Keratinocyte (primary cell): ENCODE data around the gene SPATA16.

Experiments used
- CTCF ChIP-seq, 3 experiments: IDR thresholded peaks in 1 of 3; conservative IDR thresholded peaks in 1 of 3; optimal IDR thresholded peaks in 1 of 3; 2 replicates in 2 of 3; 3 replicates in 1 of 3; pipeline versions ENCODE3 to v1.5.1; 2011; ENCODE audit warnings: low read length in 3 of 3, mild to moderate bottlenecking in 3 of 3, moderate library complexity in 2 of 3, control low read depth in 1 of 3, inconsistent platforms in 1 of 3; ENCODE audit not compliant: insufficient read depth in 2 of 3; ENCODE audit errors: extremely low read depth in 1 of 3
- EZH2 ChIP-seq: IDR thresholded peaks from one replicate; pipeline ENCODE4 v1.6.1; 2012; ENCODE audit warnings: inconsistent platforms, mild to moderate bottlenecking, low read length, moderate library complexity

DNA sequence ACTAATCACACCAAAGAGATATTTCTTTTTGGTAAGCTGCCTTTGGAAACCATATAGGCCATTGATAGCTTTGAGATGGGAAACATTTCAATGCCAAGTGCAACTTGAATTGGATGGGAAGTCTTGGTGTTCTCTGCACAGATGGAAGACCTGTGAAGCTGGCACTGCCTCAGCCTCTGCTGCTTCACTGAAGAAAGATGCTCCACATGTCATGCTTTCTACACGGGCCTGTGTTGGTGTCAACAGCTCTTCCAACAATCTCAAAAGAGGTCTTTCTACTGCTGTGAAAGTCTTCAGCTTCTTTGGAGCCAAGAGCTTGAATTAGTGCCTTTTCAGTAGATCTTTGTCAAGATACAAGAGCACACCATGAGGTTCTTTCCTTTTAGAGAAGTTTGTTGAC, 169.0 kb downstream of the SPATA16 start:
- TF ChIP-seq CTCF (optimal IDR thresholded peaks at IDR 0.05 in 1 of 3, IDR thresholded peaks at IDR 0.05 in 1 of 3, conservative IDR thresholded peaks at IDR 0.05 in 1 of 3; ENCODE audit: extremely low read depth in 1 of 3, insufficient read depth in 2 of 3, low read length in 3 of 3), result no peak
- no peak for TF ChIP-seq EZH2
